ENCODE data around the gene VPREB3. TPM values are rescaled to one million over a fixed set of nuclear protein-coding genes. Genes with fewer than 3 reads are reported as not detected.
A peak's percentile ranks its signal among the peaks of the same experiment; 100 is the strongest.

Gene VPREB3
- total RNA-seq, 1 experiment from 2014 or later = not detected

DNA sequence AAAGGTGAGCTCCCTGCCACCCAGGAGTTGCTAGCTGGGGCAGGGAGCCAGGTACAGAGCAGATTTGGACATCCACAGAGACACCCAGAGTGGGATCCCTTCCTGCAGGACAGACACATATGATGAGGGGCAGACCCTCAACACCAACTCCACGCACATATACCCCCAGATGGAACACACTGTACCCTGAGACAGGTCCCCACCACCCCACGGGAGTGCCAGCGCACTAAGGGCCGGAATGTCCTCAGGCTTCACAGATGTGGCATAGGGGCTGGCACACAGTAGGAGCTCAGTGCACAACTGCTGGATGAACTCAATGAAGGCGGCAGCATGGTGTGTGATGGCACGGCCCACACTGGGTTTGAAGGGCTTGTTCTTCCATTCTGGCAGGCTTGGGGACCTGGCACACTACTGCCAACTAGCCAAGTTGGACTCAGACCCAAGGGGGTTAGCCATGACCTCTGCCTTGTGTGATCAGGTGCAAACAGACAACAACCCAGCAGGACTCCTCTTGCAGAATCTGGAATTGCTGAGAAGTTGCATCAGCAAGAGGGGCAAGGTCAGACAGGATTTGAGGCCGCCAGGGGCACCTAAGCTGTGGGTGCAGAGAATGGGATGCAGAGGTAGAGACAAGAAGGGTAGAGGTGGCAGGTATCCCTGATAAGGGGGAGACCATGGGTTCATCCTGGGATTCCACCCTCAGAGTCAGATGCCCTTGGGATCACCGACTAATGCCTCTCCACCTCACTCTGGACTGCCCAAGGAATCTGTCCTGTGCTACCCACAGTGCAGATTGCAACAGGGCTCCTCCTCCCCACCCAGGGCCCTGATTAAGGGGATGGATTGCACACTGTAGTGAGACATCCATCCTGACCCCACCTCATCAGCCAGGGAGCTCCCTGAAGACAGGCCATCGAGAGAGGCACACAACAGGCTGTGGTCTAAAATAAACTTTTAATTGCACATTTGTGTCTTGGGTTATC lies 11.0 kb upstream of the VPREB3 start:
- no peaks in the 10 kb centered on the region for H3K27me3 Mint-ChIP-seq (ENCODE audit: insufficient read depth, unreplicated experiment)
- ChIA-PET CTCF (interaction anchor here (0.6 to 0.7 kb wide), 2 partner anchors 17 to 193 kb away, joined by 3 to 4 read pairs; no protein-coding TSS in a partner anchor), POLR2A (no interaction called here)
- Histone ChIP-seq H3K9me3 (no peaks in the 10 kb centered on the region), H3K4me3 (ENCODE audit: low read depth, low read length) (no peak overlapping the region), H3K27me3 (replicated peaks; ENCODE audit: control insufficient read depth, insufficient read depth, low read length) (no peaks in the 10 kb centered on the region), H3K4me1 (peaks cover 7% of the 10 kb centered on the region), H3K36me3 (ENCODE audit: control insufficient read depth, insufficient read depth, low read length) (peaks cover 1% of the 10 kb centered on the region)
- intact Hi-C loops (cut with micrococcal nuclease; ENCODE audit: unreplicated experiment) = loop anchor here (1.0 kb wide), 1 partner anchor 14 kb away; the partner anchor contains the start of gene ZNF70
- H3K4me3 Mint-ChIP-seq (ENCODE audit: unreplicated experiment) = peak overlapping the region; percentile 59
- H3K27ac Mint-ChIP-seq (ENCODE audit: unreplicated experiment) = peak overlapping the region; percentile 79
- no peaks in the 10 kb centered on the region for H3K9me3 Mint-ChIP-seq (ENCODE audit: unreplicated experiment)
- TF ChIP-seq, protein P1, sequence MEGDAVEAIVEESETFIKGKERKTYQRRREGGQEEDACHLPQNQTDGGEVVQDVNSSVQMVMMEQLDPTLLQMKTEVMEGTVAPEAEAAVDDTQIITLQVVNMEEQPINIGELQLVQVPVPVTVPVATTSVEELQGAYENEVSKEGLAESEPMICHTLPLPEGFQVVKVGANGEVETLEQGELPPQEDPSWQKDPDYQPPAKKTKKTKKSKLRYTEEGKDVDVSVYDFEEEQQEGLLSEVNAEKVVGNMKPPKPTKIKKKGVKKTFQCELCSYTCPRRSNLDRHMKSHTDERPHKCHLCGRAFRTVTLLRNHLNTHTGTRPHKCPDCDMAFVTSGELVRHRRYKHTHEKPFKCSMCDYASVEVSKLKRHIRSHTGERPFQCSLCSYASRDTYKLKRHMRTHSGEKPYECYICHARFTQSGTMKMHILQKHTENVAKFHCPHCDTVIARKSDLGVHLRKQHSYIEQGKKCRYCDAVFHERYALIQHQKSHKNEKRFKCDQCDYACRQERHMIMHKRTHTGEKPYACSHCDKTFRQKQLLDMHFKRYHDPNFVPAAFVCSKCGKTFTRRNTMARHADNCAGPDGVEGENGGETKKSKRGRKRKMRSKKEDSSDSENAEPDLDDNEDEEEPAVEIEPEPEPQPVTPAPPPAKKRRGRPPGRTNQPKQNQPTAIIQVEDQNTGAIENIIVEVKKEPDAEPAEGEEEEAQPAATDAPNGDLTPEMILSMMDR (IDR thresholded peaks at IDR 0.05; ENCODE audit: insufficient read depth in 1 of 2, low read depth in 1 of 2, low read length in 1 of 2, severe bottlenecking in 1 of 2, unreplicated experiment in 1 of 2) = no peak
- no TSS peak for BruUV-seq (replicated peaks)
- peaks cover 11% of the 10 kb centered on the region for H3K36me3 Mint-ChIP-seq (ENCODE audit: insufficient read depth, unreplicated experiment)
- peak in 1 of 2 experiments; percentile 39 for DNase-seq
- no peaks in the 10 kb centered on the region for H3K4me1 Mint-ChIP-seq (ENCODE audit: low read depth, unreplicated experiment)

DNA sequence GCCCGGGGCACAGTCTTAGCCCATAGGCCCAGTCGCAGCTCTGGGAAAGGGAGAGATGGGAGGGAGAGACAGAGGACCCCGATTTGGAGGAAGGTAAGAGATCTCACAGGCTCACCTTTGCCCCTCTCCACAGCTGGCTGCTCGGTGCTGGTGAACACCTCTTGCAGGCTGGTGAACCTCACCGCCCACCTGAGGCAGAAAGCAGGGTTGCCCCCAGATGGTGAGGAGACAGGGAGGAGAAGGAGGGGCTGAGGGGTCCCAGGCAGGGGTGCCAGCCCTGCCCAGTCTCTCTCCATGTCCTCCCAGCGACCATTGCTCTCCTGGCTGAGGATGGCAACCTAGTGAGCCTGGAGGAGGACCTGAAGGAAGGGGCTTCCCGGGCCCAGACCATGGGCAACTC lies 9.7 kb upstream of the VPREB3 start:
- Histone ChIP-seq H3K9me3 (no peaks in the 10 kb centered on the region), H3K36me3 (ENCODE audit: control insufficient read depth, insufficient read depth, low read length) (peaks cover 1% of the 10 kb centered on the region), H3K27me3 (replicated peaks; ENCODE audit: control insufficient read depth, insufficient read depth, low read length) (no peaks in the 10 kb centered on the region), H3K4me1 (peaks cover 7% of the 10 kb centered on the region), H3K4me3 (ENCODE audit: low read depth, low read length) (no peak overlapping the region)
- DNase-seq = no peak
- BruUV-seq (replicated peaks) = no TSS peak
- Mint-ChIP-seq H3K27me3 (ENCODE audit: insufficient read depth, unreplicated experiment) (no peaks in the 10 kb centered on the region), H3K4me3 (ENCODE audit: unreplicated experiment) (no peak overlapping the region), H3K36me3 (ENCODE audit: insufficient read depth, unreplicated experiment) (peaks cover 11% of the 10 kb centered on the region), H3K27ac (ENCODE audit: unreplicated experiment) (no peak overlapping the region), H3K9me3 (ENCODE audit: unreplicated experiment) (no peaks in the 10 kb centered on the region), H3K4me1 (ENCODE audit: low read depth, unreplicated experiment) (no peaks in the 10 kb centered on the region)
- intact Hi-C loops (cut with micrococcal nuclease; ENCODE audit: unreplicated experiment) = no loop called here
- TF ChIP-seq, protein P1 (IDR thresholded peaks at IDR 0.05; ENCODE audit: insufficient read depth in 1 of 2, low read depth in 1 of 2, low read length in 1 of 2, severe bottlenecking in 1 of 2, unreplicated experiment in 1 of 2) = no peak
- POLR2A ChIA-PET = no interaction called here
- CTCF ChIA-PET = no interaction called here

- H3K9me3 Mint-ChIP-seq (ENCODE audit: unreplicated experiment) = no peaks in the 10 kb centered on the region
- peaks cover 11% of the 10 kb centered on the region for H3K36me3 Mint-ChIP-seq (ENCODE audit: insufficient read depth, unreplicated experiment)
- Histone ChIP-seq H3K36me3 (ENCODE audit: control insufficient read depth, insufficient read depth, low read length) (peaks cover 1% of the 10 kb centered on the region), H3K4me3 (ENCODE audit: low read depth, low read length) (no peak overlapping the region), H3K9me3 (no peaks in the 10 kb centered on the region), H3K4me1 (peaks cover 7% of the 10 kb centered on the region), H3K27me3 (replicated peaks; ENCODE audit: control insufficient read depth, insufficient read depth, low read length) (no peaks in the 10 kb centered on the region)
- H3K27me3 Mint-ChIP-seq (ENCODE audit: insufficient read depth, unreplicated experiment) = no peaks in the 10 kb centered on the region
- intact Hi-C loops (cut with micrococcal nuclease; ENCODE audit: unreplicated experiment) = no loop called here
- TF ChIP-seq, protein P1 (IDR thresholded peaks at IDR 0.05; ENCODE audit: insufficient read depth in 1 of 2, low read depth in 1 of 2, low read length in 1 of 2, severe bottlenecking in 1 of 2, unreplicated experiment in 1 of 2) = no peak
- POLR2A ChIA-PET = interaction anchor here (0.5 kb wide), 1 partner anchor 152 kb away, joined by 4 read pairs; no protein-coding TSS in a partner anchor
- no peaks in the 10 kb centered on the region for H3K4me1 Mint-ChIP-seq (ENCODE audit: low read depth, unreplicated experiment)
- H3K27ac Mint-ChIP-seq (ENCODE audit: unreplicated experiment) = no peak overlapping the region
- DNase-seq = no peak
- BruUV-seq (replicated peaks) = no TSS peak
- no peak overlapping the region for H3K4me3 Mint-ChIP-seq (ENCODE audit: unreplicated experiment)
- CTCF ChIA-PET = no interaction called here
These were observed 9.3 kb upstream of the VPREB3 start for GRCh38 chr22:23763579-23763945.
